HepG2 (cell line): ENCODE data around the gene EVC. TPM values are rescaled to one million over a fixed set of nuclear protein-coding genes. Genes with fewer than 3 reads are reported as not detected.
A peak's percentile ranks its signal among the peaks of the same experiment; 100 is the strongest.

ENCODE experiments used
- ATAC-seq: fragments of 200-7000 bp; cut with Tn5 transposase; 3 replicates; pipeline ENCODE4 v1.9.1; 2020; ENCODE audit warnings: mild to moderate bottlenecking, moderate library complexity
- BruUV-seq: library from RNA; stranded (reverse); fragments of 400-500 nt; replicated peaks from 2 replicates; lab custom pipeline; 2021; lab: Mats Ljungman, UMichigan
- CTCF ChIA-PET: fragments of 300-600 bp; formaldehyde crosslinking; extraction: SDS; loops from one replicate; lab custom pipeline; 2021; ENCODE audit warnings: low total read pairs, inconsistent platforms, low intra/inter-chr PET ratio; lab: Yijun Ruan, JAX
- POLR2A ChIA-PET: fragments of 350-600 bp; sonication (Branson Sonifier 250); formaldehyde crosslinking; loops from one replicate; lab custom pipeline; 2020; ENCODE audit warnings: antibody characterized with exemption, inconsistent platforms; lab: Yijun Ruan, JAX
- DNase-seq: peaks from one replicate; pipeline ENCODE4 v3.0.0-alpha.2; 2015; ENCODE audit warnings: low spot score
- FAIRE-seq: peaks from 3 replicates; lab custom pipeline; 2011; peaks lifted over from hg19 to GRCh38; lab: Jason Lieb, UNC
- H2AFZ ChIP-seq: one replicate; pipeline ENCODE4 v1.6.1; 2011; ENCODE audit warnings: low read length, inconsistent platforms
- H3K27ac ChIP-seq: fragments of 300-600 bp; 3 replicates; pipeline ENCODE4 v1.8.0; 2011; ENCODE audit warnings: mixed run types, mild to moderate bottlenecking, mixed read lengths, low read length, inconsistent platforms; ENCODE audit not compliant: insufficient read depth; ENCODE audit errors: extremely low read length
- H3K27me3 ChIP-seq, 2 experiments: fragments of 200-600 bp in 1 of 2; 2 replicates in 1 of 2; 3 replicates in 1 of 2; pipeline versions ENCODE4 v1.6.0 to v1.8.0; 2011; ENCODE audit warnings: low read length in 2 of 2, mild to moderate bottlenecking in 2 of 2, moderate library complexity in 2 of 2, inconsistent platforms in 1 of 2; ENCODE audit not compliant: insufficient read depth in 2 of 2, control insufficient read depth in 1 of 2
- H3K36me3 ChIP-seq, 2 experiments: fragments of 200-600 bp in 1 of 2; replicated peaks in 1 of 2; 2 replicates in 1 of 2; 3 replicates in 1 of 2; pipeline versions ENCODE4 v1.5.1 to v1.8.0; 2011; ENCODE audit warnings: low read length in 2 of 2, inconsistent platforms in 1 of 2; ENCODE audit not compliant: insufficient read depth in 2 of 2, control insufficient read depth in 1 of 2
- H3K4me1 ChIP-seq: 2 replicates; pipeline ENCODE4 v1.5.1; 2012; ENCODE audit warnings: low read length, inconsistent platforms; ENCODE audit not compliant: insufficient read depth
- H3K4me2 ChIP-seq: 2 replicates; pipeline ENCODE4 v1.6.0; 2011; ENCODE audit warnings: low read depth, low read length, inconsistent platforms
- H3K4me3 ChIP-seq, 3 experiments: fragments of 200-600 bp in 1 of 3; sonication (generic), shearing (Covaris generic) in 1 of 3; replicated peaks in 1 of 3; 2 replicates each; pipeline ENCODE4 v1.5.1; 2011 to 2016; ENCODE audit warnings: low read length in 3 of 3, inconsistent platforms in 2 of 3, low read depth in 2 of 3, mild to moderate bottlenecking in 2 of 3, control low read depth in 1 of 3, mixed read lengths in 1 of 3; ENCODE audit not compliant: insufficient read depth in 1 of 3
- H3K79me2 ChIP-seq: one replicate; pipeline ENCODE4 v1.6.1; 2011; ENCODE audit warnings: low read length, inconsistent platforms; ENCODE audit not compliant: insufficient read depth
- H3K9ac ChIP-seq: 2 replicates; pipeline ENCODE4 v1.6.0; 2011; ENCODE audit warnings: mild to moderate bottlenecking, low read depth, low read length, inconsistent platforms; ENCODE audit not compliant: insufficient read depth
- H3K9me3 ChIP-seq: 2 replicates; pipeline ENCODE4 v1.5.1; 2012; ENCODE audit warnings: mild to moderate bottlenecking, low read length
- H4K20me1 ChIP-seq: 2 replicates; pipeline ENCODE4 v1.6.0; 2011; ENCODE audit warnings: inconsistent platforms, mild to moderate bottlenecking, low read length, moderate library complexity; ENCODE audit not compliant: insufficient read depth
- FOXC1 ChIP-seq: sonication (generic); formaldehyde crosslinking; IDR thresholded peaks from 2 replicates; pipeline ENCODE4 v1.8.0; 2022; ENCODE audit warnings: mild to moderate bottlenecking, missing genetic modification reagents, borderline replicate concordance
- HNF1B ChIP-seq: sonication (generic); formaldehyde crosslinking; IDR thresholded peaks from 2 replicates; pipeline ENCODE4 v1.5.1; 2020; ENCODE audit warnings: mild to moderate bottlenecking, moderate library complexity, missing genetic modification reagents
- SAFB2 ChIP-seq: sonication (generic); formaldehyde crosslinking; IDR thresholded peaks from 2 replicates; pipeline ENCODE4 v1.5.1; 2020; ENCODE audit warnings: missing genetic modification reagents, low read depth, mild to moderate bottlenecking, borderline replicate concordance
- YY1 ChIP-seq: IDR thresholded peaks from 2 replicates; pipeline ENCODE4 v1.6.1; 2011; ENCODE audit warnings: low read length, low read depth, moderate library complexity, mild to moderate bottlenecking; ENCODE audit not compliant: insufficient read depth, insufficient replicate concordance
- WGBS: methylation state at CpG from one replicate; pipeline ENCODE4 v1.1.6; 2017; ENCODE audit warnings: low lambda C conversion rate; 5-methylcytosine and 5-hydroxymethylcytosine counted together
- in situ Hi-C: cut with HindIII; loops from 2 replicates; pipeline ENCODE4 v1.10.0; 2017; ENCODE audit warnings: low pct_unique_long_range_greater_than_20kb; ENCODE audit not compliant: extremely low pct_ligation_motif_present
- intact Hi-C: fragments of 100-400 bp; cut with micrococcal nuclease; formaldehyde crosslinking; loops from one replicate; pipeline ENCODE4 v1.10.0; 2022; ENCODE audit not compliant: unreplicated experiment
- polyA plus RNA-seq, 8 experiments: library from polyadenylated mRNA; depleted of rRNA in 3 of 8; stranded (reverse) in 7 of 8; unstranded in 1 of 8; fragments of >200 nt; fragmentation: Illumina TruSeq in 4 of 8; extraction: Trizol in 4 of 8; gene quantifications; 2 replicates each; pipeline versions ENCODE4 v1.2.1 to v1.2.3, GENCODE V29; 2011 to 2016; ENCODE audit warnings: low read depth in 4 of 8, missing spikeins in 1 of 8, mixed read lengths in 1 of 8; ENCODE audit not compliant: insufficient read depth in 1 of 8
- total RNA-seq, 5 experiments: library from RNA; depleted of rRNA; stranded (reverse); fragments of >200 nt; fragmentation: Illumina TruSeq; extraction: Trizol; gene quantifications; 2 replicates each; pipeline ENCODE4 v1.2.3, GENCODE V29; 2016; ENCODE audit warnings: low read depth in 1 of 5
- TF ChIP-seq, protein P1 (sequence below): sonication (generic); formaldehyde crosslinking; conservative IDR thresholded peaks from 2 replicates; pipeline ENCODE4 v1.4.0; 2020; ENCODE audit warnings: missing genetic modification reagents
- TF ChIP-seq, protein P2 (sequence below): sonication (generic); formaldehyde crosslinking; IDR thresholded peaks from 2 replicates; pipeline ENCODE4 v1.5.1; 2020; ENCODE audit warnings: missing genetic modification reagents, mild to moderate bottlenecking, borderline replicate concordance

EVC gene
- total and polyA plus RNA-seq, 2 of the 13 experiments (the other 11 are each of a cell fraction or from before 2014, with no cell fraction given) = 3.1 to 4.9 TPM

DNA sequence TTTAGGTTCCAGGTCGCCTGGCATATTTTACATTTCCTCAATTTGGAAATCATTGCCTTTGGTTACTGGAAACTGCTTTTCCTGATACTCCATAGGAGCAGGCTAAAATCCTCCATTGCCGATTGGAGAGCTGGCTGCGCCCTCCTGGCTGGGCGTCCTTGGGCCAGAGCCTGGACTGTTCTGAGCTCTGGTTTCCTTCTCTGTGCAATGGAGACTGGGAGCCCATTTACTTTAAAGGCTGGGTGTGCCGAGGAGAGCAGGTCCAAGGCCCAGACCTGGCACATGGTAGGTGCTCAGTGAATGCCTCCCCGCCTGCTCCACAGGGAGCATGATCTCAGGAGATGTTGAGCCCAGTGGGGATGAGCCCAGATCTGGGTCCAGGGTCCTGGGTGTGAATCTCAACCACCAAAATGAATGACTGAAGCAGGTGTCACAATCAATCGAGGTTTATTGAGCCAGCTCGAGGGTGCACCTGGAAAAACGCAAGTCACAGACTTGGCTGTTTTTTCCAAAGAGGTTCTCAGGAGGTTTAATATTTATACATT lies 50.0 kb downstream of the EVC start:
- Histone ChIP-seq H3K4me1 (no peaks in the 10 kb centered on the region), H3K4me2 (no peak overlapping the region), H3K27ac (no peak overlapping the region), H3K79me2 (no peaks in the 10 kb centered on the region), H3K9me3 (no peaks in the 10 kb centered on the region), H2AFZ (no peak overlapping the region), H3K9ac (no peak overlapping the region), H3K36me3 (peaks cover 6 to 11% of the 10 kb centered on the region in 2 experiments; a peak in 2 of 5 replicates), H4K20me1 (no peaks in the 10 kb centered on the region), H3K4me3 (no peak overlapping the region), H3K27me3 (no peaks in the 10 kb centered on the region)
- intact Hi-C loops (no loop called here), in situ Hi-C loops (no loop called here)
- TF ChIP-seq, protein P1, sequence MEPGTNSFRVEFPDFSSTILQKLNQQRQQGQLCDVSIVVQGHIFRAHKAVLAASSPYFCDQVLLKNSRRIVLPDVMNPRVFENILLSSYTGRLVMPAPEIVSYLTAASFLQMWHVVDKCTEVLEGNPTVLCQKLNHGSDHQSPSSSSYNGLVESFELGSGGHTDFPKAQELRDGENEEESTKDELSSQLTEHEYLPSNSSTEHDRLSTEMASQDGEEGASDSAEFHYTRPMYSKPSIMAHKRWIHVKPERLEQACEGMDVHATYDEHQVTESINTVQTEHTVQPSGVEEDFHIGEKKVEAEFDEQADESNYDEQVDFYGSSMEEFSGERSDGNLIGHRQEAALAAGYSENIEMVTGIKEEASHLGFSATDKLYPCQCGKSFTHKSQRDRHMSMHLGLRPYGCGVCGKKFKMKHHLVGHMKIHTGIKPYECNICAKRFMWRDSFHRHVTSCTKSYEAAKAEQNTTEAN (CRISPR knock-in tag) = no peak
- TF ChIP-seq FOXC1 (CRISPR knock-in tag) (no peak), SAFB2 (no peak)
- no peak for ATAC-seq
- BruUV-seq = no TSS peak
- no peak for DNase-seq
- POLR2A ChIA-PET = no interaction called here
- no peak for FAIRE-seq
- CTCF ChIA-PET = no interaction called here
- 98% methylated on average over 8 of the region's 9 CpGs for WGBS

DNA sequence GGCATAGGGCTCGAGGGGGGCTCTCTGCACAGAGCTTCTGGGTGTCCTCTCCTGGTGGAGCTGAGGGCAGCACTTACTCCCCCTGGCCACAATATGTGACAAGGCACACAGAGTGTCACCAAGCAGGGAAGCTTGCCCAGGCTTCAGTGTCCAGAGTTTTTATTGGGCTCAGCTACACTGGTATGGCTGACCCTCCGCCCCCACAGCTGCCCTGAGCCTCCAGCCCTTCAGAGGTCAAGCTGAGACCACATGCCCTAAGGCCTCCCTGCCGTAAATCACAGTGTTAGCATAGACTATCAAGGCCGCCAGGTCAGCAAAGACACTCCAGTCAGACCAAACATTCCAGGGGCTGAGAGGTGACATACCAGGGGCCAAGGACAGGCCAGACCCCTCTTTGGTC lies 59.0 kb downstream of the EVC start:
- FAIRE-seq (no peak), ATAC-seq (peak; percentile 35; the same call in 1 of the 3 replicates), DNase-seq (no peak)
- no peak overlapping the region for H3K9ac ChIP-seq
- H3K4me2 ChIP-seq = no peak overlapping the region
- WGBS = 88% methylated on average over 2 of the region's 4 CpGs
- in situ Hi-C loops (no loop called here), intact Hi-C loops (no loop called here)
- H3K36me3 ChIP-seq = peaks cover 0 to 5% of the 10 kb centered on the region in 2 experiments; a peak in 1 of 5 replicates
- H4K20me1 ChIP-seq = no peaks in the 10 kb centered on the region
- no peaks in the 10 kb centered on the region for H3K4me1 ChIP-seq
- ChIA-PET POLR2A (no interaction called here), CTCF (no interaction called here)
- H3K79me2 ChIP-seq = no peaks in the 10 kb centered on the region
- no peak overlapping the region for H2AFZ ChIP-seq
- no TSS peak for BruUV-seq
- H3K4me3 ChIP-seq = no peak overlapping the region
- no peaks in the 10 kb centered on the region for H3K27me3 ChIP-seq
- peaks cover 8% of the 10 kb centered on the region; the same call in 1 of the 2 replicates for H3K9me3 ChIP-seq
- no peak overlapping the region for H3K27ac ChIP-seq
- TF ChIP-seq HNF1B (CRISPR knock-in tag) (no peak), YY1 (no peak)
- TF ChIP-seq, protein P2, sequence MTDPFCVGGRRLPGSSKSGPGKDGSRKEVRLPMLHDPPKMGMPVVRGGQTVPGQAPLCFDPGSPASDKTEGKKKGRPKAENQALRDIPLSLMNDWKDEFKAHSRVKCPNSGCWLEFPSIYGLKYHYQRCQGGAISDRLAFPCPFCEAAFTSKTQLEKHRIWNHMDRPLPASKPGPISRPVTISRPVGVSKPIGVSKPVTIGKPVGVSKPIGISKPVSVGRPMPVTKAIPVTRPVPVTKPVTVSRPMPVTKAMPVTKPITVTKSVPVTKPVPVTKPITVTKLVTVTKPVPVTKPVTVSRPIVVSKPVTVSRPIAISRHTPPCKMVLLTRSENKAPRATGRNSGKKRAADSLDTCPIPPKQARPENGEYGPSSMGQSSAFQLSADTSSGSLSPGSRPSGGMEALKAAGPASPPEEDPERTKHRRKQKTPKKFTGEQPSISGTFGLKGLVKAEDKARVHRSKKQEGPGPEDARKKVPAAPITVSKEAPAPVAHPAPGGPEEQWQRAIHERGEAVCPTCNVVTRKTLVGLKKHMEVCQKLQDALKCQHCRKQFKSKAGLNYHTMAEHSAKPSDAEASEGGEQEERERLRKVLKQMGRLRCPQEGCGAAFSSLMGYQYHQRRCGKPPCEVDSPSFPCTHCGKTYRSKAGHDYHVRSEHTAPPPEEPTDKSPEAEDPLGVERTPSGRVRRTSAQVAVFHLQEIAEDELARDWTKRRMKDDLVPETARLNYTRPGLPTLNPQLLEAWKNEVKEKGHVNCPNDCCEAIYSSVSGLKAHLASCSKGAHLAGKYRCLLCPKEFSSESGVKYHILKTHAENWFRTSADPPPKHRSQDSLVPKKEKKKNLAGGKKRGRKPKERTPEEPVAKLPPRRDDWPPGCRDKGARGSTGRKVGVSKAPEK = no peak
